Glomerular visceral epithelial cell (primary cell): ENCODE results near the gene NAALADL2.
A peak's percentile ranks its signal among the peaks of the same experiment; 100 is the strongest.
"Not testable (repeated sequence)": the region's sequence is repeated elsewhere in the genome, so short reads cannot be mapped to it uniquely, and the experiment has no call there.

Experiments
- DNase-seq: peaks from one replicate; pipeline ENCODE4 v3.0.0-alpha.2; 2016; ENCODE audit errors: extremely low spot score

The NAALADL2 gene

DNA sequence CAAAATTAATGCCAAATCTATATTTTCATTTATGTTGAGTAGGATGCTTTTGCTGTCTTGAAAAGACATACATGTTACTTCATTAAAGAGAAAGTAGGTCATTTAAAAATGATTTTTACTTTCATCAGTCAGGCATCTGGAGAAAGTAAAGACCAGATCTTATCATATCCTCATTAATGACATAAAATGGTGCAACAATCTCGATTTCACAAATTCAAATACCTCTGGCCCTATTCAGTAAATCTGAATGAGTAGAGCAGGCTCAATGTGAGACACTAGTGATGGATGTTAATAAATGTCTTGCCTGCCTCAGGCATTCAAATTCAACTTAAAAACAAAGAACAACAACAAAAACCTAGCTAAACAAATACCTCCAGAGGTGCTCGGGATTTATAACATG lies 714.1 kb downstream of the NAALADL2 start:
- DNase-seq: no peak

DNA sequence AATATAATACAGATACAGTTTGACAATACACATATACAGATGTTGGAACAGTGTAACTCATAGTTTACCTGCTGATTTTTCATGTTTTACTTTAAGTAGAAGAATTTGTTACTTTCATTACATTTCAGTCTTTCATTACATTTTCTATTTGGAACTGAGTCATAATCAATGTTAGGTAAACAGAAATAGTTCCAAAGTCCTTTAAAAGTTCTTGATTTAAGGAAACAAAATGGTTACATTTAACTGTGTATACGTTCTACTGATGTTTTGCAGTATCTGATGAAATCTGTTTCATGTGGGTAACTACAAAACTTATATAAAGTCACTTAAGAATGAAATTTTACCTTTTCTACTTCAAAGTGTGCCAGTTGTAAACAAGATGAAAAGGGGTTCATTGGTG lies 721.2 kb downstream of the NAALADL2 start:
- DNase-seq: no peak

DNA sequence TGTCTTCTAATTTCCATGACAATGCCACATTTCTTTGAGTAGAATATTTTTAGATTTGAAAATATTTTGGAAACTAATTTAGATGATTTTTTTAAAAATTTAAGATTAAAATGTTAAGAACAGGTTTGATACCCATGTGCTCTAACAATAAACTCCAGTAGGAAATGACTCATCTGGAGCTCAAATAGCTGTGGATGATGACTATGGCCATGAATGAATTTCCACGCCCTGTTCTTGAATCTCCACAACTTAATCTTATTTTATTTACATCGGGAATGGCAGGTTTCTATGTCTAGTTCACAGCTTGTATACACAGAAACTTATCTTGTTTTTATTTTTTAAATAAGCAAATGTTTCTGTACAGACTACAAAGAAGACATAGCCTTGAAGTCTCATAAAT lies 726.8 kb downstream of the NAALADL2 start:
- peak; percentile 4 for DNase-seq

DNA sequence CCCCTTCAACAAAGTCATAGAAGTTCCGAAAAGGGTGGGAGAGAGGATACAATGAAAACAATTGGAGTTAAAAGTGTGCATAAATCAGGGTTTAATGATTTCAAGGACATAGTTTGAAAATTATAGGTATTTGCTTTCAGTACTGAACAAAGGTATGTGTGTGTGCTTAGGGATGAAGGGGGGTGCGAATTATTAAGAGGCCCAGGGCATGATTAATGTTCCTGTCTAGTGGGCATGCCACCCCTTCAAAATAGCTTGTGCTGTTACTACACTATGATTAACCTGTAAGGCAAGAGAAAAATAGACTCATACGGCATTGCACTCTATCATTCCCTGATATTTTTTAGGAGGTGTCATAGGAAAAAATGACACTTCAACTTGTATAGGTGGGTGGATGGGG lies 731.6 kb downstream of the NAALADL2 start:
- no peak for DNase-seq

DNA sequence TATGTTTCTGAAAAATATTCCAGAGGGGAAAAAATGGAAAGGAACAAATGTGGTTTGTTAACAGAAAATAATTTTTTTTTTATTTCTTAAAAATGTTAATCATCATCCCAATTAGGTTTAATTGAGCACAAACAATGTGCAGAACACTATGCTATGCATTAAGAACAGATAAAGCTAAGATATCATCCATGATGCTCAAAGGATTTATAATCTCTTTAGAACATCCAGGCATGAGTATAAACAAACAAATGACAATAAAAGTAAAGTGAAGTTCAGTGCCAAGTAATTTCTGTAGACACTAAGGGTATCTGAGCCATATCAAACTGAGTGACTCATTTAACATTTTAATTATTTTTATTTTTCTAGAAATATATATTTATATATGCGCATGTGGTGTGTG lies 732.2 kb downstream of the NAALADL2 start:
- DNase-seq: no peak

DNA sequence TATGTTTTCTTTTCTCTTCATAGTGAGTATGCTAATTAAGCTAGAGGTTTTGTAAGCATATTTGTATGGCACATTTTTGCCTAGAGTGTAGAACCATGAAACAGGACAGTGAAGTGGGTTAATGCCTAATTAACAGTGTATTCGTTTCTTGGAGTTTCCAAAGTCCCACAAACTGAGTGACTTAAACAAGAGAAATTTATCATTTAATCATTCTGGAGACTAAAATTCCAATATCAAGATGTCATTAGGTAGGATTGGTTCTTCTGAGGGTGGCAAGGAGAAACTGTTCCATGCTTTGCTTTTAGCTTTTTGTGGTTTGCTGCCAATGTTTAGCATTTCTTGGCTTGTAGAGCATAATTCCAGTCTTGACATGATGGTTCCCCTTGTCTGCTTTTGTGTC lies 734.2 kb downstream of the NAALADL2 start:
- no peak for DNase-seq

DNA sequence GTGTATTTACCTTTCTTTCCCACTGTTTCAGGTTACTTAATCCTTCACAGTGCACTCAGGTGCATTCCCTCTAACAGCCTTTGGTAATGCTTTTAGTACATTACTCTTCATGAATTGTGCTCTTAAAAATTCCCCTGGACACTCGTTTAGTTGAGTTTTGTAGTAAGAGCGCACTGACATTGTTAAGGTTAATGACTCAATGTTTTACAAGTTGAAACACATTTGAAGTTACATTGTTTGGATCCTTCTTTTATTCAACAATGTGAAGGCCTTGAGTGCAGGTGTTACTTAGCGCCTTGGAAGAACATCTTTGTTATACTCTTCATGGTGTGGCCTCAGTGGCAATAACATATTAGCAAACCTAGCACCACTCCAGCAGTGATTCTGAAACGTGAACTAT lies 739.6 kb downstream of the NAALADL2 start:
- DNase-seq: no peak

DNA sequence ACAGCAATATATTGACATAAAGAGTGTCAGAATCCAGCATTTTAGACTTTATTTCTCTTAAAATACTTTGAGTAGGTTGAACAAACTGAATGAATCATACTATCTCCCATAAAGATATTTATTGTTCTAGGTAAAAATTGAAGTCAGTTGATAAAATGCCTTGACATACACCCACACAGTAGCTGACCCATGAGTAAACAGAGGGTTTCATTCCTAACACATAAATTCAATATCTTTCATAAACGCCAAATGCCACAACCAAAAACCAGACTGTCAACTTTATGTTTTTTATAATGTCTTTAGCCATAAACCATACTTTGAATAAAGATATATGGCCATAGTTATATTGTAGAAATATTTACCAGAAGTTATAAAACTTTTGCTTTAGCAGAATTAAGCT lies 742.4 kb downstream of the NAALADL2 start:
- no peak for DNase-seq

DNA sequence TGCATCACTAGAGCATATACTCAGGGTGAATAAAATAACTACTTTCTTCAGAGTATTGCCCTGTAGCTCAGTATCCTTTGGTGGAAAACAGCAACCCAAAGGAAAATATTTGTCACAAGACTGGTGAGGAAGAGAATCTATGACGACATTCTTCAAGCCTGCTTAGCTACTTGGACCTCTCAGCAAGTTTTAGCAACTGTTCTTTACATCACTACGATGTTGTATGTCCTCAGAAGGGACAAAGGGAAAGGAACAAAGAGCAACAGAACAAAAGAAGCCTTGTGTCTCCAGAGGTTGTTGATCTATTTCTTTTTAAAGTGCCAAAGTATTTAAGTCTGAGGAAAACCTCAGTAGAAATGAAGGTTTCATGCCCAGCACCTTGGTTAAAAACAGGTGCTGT lies 746.7 kb downstream of the NAALADL2 start:
- no peak for DNase-seq

DNA sequence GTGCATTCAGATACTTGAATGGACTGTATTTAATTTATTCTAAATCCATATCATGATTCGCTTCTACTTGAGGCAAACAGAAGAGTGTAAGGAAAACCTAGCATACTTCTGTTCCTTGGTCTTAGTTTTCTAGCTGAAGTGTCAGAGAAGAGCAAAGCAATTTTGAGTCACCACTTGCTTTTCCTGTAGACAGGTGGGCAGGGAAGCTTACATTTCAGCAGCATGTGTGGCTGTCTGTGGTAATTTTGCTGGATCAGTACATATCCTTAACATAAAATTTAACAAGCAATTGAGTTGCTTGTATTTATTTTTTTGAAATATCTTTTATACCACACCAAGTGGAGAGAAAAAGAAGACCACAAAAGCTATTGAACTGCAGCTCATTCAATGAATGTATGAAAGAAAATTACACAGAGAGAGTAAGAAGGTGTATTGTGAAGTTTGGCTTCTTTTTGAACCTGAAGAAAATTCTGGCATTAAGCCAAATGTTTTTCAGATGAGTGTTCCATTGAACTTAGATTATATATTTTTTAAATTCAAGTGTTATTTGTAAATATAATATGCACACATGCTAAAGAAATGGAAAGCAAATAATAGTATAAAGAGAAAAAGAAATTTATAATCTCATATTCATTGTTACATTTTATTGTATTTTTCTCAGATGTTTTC lies 747.6 kb downstream of the NAALADL2 start:
- DNase-seq: no peak

DNA sequence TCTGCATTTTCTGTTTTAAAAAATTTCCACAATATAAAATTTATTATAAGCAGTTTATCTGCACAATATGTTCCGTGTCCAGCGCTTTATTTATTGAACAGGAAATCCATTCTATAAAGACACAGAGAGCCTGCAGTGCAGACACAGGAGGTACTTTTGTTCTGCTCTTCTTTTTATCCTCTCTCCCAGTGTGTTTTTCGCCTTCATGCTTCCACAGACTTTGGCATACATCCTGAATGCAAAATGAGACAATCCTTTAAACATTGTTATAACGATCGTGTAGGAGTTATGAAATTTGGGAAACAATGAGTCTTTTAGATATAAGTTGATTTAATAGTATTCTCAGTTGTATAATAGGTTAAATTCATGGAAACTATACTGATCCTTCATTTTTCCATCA lies 749.2 kb downstream of the NAALADL2 start:
- no peak for DNase-seq

DNA sequence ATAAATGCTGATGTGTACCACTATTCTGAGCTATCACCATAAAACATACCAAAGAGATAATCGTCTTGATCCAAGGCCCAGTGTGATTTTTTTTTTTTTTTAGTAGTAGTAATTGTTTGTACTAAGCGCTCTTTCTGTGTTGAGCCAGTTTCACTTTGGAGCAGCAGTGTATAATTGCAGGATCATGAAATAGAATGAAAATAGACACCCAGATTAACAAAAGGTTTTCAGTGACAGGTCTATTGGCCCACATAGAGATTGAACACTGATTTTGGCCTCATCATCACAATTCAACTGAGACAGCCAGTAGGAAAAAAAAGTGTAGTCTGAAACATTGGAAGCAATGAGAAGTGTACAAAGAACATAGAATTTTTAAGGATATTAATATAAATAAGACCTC lies 749.8 kb downstream of the NAALADL2 start:
- DNase-seq: no peak

DNA sequence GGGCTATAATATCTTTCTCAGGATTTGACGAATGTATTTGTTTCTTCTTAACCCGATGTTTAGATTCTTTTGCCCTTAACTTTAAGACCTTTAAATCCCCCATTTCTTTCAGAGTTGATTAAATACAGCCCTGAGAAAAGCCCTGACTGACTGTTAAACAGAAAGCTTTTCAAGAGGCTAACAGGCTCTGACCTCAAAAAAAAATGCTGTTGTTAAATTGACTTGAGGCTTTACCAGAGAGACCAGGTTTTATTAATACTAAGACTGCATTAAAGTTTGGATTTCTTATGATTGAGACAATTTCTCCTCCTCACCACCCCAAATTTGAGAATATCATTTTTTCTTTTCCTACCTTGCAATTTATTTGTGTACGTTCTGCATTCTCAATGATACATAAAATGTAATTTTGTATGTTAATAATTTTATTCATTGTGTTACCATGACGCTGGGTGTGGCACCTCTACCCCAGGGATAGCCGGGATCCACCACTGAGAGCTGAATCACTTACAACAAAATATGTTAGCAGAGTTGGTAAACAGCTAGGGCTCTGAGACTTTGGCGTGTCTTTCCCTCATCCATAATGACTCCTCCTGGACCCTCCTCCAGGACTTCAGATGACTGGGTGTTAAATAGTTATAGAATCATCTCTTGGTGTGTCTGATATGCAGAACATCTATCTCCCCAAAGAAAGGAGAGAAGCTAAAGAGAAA lies 753.5 kb downstream of the NAALADL2 start:
- no peak for DNase-seq

DNA sequence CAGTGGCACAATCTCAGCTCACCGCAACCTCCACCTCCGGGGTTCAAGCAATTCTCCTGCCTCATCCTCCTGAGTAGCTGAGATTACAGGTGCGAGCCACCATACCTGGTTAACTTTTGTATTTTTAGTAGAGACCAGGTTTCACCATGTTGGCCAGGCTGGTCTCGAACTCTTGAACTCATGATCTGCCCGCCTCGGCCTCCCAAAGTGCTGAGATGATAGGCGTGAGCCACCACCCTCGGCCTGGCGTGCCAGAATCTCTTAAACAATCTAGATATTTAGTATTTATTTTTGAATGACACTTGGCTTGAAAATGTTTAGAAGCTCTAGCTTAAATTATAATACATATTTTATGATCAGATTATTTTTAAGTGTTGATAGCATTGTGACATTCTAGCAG lies 755.0 kb downstream of the NAALADL2 start:
- not testable (repeated sequence) for DNase-seq

DNA sequence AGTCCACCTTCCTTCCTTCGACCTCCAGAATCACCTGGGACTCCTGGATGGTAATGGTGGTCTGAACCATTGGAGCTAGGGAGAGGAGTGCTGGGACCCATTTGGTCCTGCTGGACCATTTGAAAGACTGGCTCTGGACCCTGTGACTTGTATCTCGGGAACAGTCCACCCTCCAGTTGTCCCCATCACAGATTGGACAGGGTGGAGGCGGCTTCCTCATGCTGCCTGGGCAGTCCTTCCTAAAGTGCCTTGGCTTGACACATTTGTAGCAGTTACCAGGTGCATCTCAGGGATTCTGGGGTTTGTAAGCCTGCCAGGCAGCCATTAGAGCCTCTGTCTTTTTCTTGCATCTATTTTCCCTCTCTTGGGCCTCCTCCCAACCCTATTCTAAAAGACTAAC lies 758.1 kb downstream of the NAALADL2 start:
- DNase-seq: no peak

DNA sequence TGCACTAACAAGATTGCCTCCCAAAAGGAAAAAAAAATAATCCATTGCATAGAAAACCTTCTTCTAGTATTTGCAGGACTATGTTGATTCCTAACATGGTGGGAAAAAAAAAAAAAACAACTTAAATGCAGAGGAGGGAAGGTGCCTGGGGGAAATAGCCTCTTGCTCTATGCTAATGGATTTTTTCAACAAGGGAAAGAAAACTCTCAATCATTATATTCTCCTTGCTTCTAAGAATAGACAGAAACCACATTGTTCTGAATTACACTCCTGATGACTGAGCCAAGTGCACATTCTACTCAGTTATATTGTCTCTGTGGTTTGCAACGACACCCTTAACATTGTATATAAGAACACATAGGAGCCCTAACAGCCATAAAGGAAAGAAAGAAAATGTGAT lies 760.2 kb downstream of the NAALADL2 start:
- no peak for DNase-seq

DNA sequence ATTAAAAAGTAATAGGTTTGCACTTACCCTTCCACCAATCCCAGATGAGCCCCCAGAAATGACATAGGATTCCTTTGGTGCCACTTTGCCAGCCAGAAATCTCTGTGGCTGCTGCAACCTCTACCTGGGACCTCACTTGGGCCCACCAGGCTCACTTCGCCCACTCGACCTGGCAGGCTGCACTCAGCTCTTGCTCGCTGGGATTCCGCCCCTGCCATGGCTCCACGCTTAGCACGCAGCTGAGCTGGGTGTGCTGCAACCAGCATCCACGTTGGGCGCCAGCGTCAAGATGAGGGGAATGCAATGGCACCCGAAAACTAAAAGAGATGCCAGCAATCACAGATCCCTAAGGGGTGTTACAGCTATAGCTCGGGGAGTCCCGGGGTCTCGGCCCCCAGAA lies 761.0 kb downstream of the NAALADL2 start:
- no peak for DNase-seq

DNA sequence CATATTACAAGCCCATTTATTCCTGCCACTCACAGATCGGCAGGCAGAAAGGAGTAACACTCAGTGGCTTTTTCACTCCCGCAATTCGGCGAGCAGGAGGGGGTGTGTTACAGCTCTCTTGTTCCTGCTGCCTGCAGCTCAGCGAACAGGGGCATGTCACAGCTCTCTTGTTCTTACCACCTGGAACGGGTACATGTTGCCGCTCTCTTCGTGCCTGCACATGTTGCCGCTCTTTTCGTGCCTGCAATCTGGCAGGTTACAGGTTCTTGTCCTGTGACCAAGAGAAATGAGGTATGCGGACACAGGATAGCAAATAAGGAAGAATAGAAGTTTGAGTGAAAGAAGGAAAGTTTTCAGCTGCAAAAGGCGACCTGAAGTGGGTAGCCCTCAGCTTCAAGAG lies 761.4 kb downstream of the NAALADL2 start:
- no peak for DNase-seq

DNA sequence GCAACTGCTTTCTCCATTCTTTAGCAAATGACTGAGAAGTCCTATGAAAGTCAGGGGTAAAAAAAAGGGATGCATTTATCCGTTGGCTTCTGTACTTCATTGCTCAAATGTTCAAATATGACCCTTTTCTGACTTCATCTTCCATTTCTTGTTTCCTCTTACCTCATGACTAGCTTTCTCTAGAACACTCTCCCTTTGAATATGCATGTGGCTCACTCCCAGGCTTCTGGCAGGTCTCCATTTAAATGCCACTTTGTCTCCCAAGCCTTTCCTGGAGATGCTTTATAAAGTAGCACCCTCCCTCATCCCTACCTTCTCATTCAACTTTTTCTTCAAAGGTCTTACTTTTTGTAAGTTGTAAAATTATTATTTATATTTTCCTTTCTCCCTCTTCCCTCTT lies 781.8 kb downstream of the NAALADL2 start:
- no peak for DNase-seq

DNA sequence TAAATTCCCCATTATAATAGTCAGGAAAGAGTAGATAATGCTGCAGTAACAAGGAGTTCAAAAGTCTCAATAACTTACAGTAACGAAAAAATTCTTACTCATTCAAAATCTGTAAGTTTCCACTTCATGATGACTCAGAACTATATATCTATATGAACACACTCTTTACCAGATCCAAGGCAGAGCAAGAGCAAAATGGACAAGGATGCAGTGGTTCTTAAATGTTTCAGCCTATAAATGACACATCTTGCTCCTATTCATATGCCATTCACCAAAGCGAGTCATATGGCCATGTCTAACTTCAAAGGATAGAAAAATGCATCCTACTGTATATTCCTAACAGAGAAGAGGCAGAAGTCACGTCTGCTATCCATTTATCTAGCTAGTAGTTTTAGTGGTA lies 787.7 kb downstream of the NAALADL2 start:
- no peak for DNase-seq

DNA sequence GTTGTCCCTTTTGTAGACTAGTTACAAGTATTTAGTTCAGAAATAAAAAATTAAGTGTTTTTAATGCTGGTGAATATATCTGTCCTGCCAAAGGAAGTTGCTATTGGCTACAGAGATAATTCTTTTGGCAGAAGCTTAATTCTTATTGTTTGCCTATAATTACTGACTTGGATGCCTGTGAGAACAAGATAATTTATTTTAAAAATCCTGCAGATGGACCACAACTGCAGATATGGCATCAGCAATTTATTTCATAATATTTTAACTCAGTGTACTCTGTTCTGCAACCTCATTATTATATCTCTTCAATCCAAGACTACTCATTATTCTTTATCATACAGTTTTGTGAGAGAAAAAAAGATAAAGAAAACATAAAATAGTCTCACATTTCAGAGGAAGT lies 789.8 kb downstream of the NAALADL2 start:
- no peak for DNase-seq

DNA sequence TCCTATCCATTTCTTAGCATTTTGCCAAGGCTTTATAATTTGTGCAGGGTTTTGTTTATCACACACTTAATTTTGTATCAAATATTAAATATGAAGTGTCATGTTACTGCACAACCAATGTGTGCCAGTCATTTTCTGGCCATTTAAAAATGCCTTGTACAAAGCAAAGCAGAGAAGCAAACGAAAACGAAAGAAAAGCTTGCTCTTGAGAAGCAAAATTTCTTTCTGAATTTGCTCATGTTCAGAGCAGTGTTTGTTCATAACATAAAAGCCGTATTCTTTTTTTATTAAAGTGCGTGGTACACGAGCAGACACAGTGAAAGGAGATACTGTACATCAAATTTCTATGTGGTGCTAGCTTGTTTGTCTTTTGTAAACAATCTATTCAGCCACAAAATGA lies 792.6 kb downstream of the NAALADL2 start:
- no peak for DNase-seq

DNA sequence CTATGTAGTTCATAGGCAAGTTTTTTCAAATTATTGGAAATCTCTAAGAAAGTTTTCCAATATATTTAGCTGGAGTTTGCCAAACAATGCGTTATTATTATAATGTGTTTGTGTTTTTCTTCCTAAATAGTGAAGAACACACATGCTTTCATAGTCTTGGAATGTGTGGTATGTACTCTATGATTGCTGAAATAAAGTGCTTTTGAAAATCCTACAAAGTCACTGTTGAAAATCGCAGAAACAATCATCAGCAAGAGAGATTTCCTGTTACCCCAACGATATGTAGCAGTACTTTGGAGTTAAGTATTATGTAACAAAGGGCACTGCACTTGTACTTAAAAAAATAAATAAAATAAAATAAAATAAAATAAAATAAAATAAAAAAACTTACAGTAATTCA lies 796.2 kb downstream of the NAALADL2 start:
- no peak for DNase-seq

DNA sequence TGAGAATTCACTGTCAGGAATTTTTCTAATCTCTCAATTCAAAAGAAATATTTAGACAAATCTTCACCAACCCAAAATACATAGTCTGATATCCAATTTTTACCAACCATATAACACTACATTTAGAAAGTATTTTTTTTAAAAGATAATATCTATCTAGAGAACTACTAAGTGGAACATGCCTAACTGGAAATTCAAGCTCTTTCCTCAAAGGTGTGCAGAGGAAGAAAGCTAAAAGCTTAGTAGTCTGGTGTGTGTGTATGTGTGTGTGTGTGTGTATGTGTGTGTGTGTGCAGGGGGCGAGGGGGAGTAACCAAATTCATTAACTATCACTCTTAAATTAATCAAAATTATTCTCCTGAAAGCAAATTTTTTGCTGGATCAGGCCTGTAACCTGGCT lies 797.3 kb downstream of the NAALADL2 start:
- no peak for DNase-seq
